AG04450 (cell line): ENCODE results near the gene WWOX. TPM values are rescaled to one million over a fixed set of nuclear protein-coding genes. Genes with fewer than 3 reads are reported as not detected.

ENCODE experiments used
- CTCF ChIA-PET: fragments of 300-600, 350-600 bp; formaldehyde crosslinking; extraction: SDS; loops from one replicate; lab custom pipeline; 2022; ENCODE audit warnings: antibody characterized with exemption, inconsistent platforms; lab: Charles Lee
- POLR2A ChIA-PET: fragments of 350-600 bp; formaldehyde crosslinking; extraction: SDS; loops from one replicate; lab custom pipeline; 2021; ENCODE audit warnings: antibody characterized with exemption, inconsistent platforms; lab: Yijun Ruan, JAX
- DNase-seq: peaks from one replicate; pipeline ENCODE4 v3.0.0-alpha.2; 2011; ENCODE audit warnings: low read depth, low spot score
- H3K27ac ChIP-seq: one replicate; pipeline ENCODE4 v1.5.1; 2012; ENCODE audit warnings: low read depth, low read length, control low read depth
- H3K27me3 ChIP-seq: one replicate; pipeline ENCODE4 v1.6.0; 2012; ENCODE audit warnings: low read length; ENCODE audit not compliant: control insufficient read depth, insufficient read depth
- H3K4me3 ChIP-seq: 2 replicates; pipeline ENCODE4 v1.5.1; 2011; ENCODE audit warnings: mild to moderate bottlenecking, low read depth, low read length, control low read depth
- H3K9me3 ChIP-seq: 2 replicates; pipeline ENCODE4 v1.5.1; 2012; ENCODE audit warnings: low read length; ENCODE audit not compliant: control insufficient read depth, insufficient read depth
- CTCF ChIP-seq: IDR thresholded peaks from 2 replicates; pipeline ENCODE4 v1.5.1; 2011; ENCODE audit warnings: low read depth, low read length, control low read depth, inconsistent platforms
- polyA plus RNA-seq: library from polyadenylated mRNA; depleted of rRNA; stranded (reverse); fragments of >200 nt; gene quantifications from 2 replicates; pipeline ENCODE4 v1.2.3, GENCODE V29; 2011

WWOX gene
- polyA plus RNA-seq, 1 experiment = 2.1 TPM

GRCh38 chr16:78764478-78764877 lies 665.0 kb downstream of the WWOX start:
- Histone ChIP-seq H3K27me3 (no peaks in the 10 kb centered on the region), H3K27ac (no peak overlapping the region), H3K9me3 (peaks cover 50% of the 10 kb centered on the region), H3K4me3 (no peak overlapping the region)
- POLR2A ChIA-PET = no interaction called here
- CTCF ChIA-PET = no interaction called here
- DNase-seq = no peak
- TF ChIP-seq CTCF = no peak

- POLR2A ChIA-PET = no interaction called here
- H3K27ac ChIP-seq = no peak overlapping the region
- H3K4me3 ChIP-seq = no peak overlapping the region
- peaks cover 62% of the 10 kb centered on the region for H3K9me3 ChIP-seq
- CTCF ChIA-PET = interaction anchor here (0.7 kb wide), 1 partner anchor 34 kb away, joined by 3 read pairs; no protein-coding TSS in a partner anchor
- no peaks in the 10 kb centered on the region for H3K27me3 ChIP-seq
- DNase-seq = no peak
- TF ChIP-seq CTCF = no peak
Measured at GRCh38 chr16:78768226-78768625, 668.8 kb downstream of the WWOX start.

- Histone ChIP-seq H3K4me3 (no peak overlapping the region), H3K27me3 (no peaks in the 10 kb centered on the region), H3K27ac (no peak overlapping the region), H3K9me3 (peaks cover 65% of the 10 kb centered on the region)
- no peak for TF ChIP-seq CTCF
- CTCF ChIA-PET = interaction anchor here (0.7 kb wide), 1 partner anchor 33 kb away, joined by 3 read pairs; no protein-coding TSS in a partner anchor
- DNase-seq = no peak
- POLR2A ChIA-PET = no interaction called here
Measured at GRCh38 chr16:78768718-78769117, 669.3 kb downstream of the WWOX start.

GRCh38 chr16:78770353-78771091 lies 671.1 kb downstream of the WWOX start:
- Histone ChIP-seq H3K27ac (no peak overlapping the region), H3K27me3 (no peaks in the 10 kb centered on the region), H3K4me3 (no peak overlapping the region), H3K9me3 (peaks cover 61% of the 10 kb centered on the region)
- CTCF ChIA-PET = no interaction called here
- no peak for DNase-seq
- no peak for TF ChIP-seq CTCF
- POLR2A ChIA-PET = no interaction called here

GRCh38 chr16:78773291-78773702 lies 673.8 kb downstream of the WWOX start:
- Histone ChIP-seq H3K27me3 (no peaks in the 10 kb centered on the region), H3K9me3 (peaks cover 54% of the 10 kb centered on the region), H3K4me3 (no peak overlapping the region), H3K27ac (no peak overlapping the region)
- POLR2A ChIA-PET = no interaction called here
- no peak for TF ChIP-seq CTCF
- CTCF ChIA-PET = no interaction called here
- no peak for DNase-seq
